HCT116 (cell line): ENCODE measurements around the gene FSD1. TPM values are rescaled to one million over a fixed set of nuclear protein-coding genes. Genes with fewer than 3 reads are reported as not detected.

Source experiments
- ATAC-seq: fragments of 200-7000 bp; cut with Tn5 transposase; 2 replicates; pipeline ENCODE4 v1.9.1; 2020; ENCODE audit warnings: mild to moderate bottlenecking, moderate library complexity
- BruUV-seq: library from RNA; stranded (reverse); fragments of 400-500 nt; replicated peaks from 2 replicates; lab custom pipeline; 2021; lab: Mats Ljungman, UMichigan
- CTCF ChIA-PET: fragments of 300-600 bp; sonication (Branson Sonifier 250); formaldehyde crosslinking; loops from one replicate; lab custom pipeline; 2021; ENCODE audit warnings: antibody characterized with exemption; lab: Charles Lee
- POLR2A ChIA-PET: fragments of 300-600, 350-600 bp; sonication (Branson Sonifier 250); formaldehyde crosslinking; loops from one replicate; lab custom pipeline; 2021; ENCODE audit warnings: antibody characterized with exemption; lab: Charles Lee
- RAD21 ChIA-PET, 2 experiments: fragments of 300-600 bp; sonication (Branson Sonifier 250); formaldehyde crosslinking; loops; one replicate each; lab custom pipeline; 2023; ENCODE audit warnings: low total read pairs in 2 of 2; ENCODE audit not compliant: uncharacterized antibody in 2 of 2, unreplicated experiment in 2 of 2, low non-redundant PET in 1 of 2; lab: Charles Lee
- DNase-seq: peaks from one replicate; pipeline ENCODE4 v3.0.0-alpha.2; 2010; ENCODE audit warnings: low read depth, low spot score
- H2AFZ ChIP-seq: fragments of 200-600 bp; shearing (Covaris generic), sonication (generic); 2 replicates; pipeline ENCODE4 v1.6.1; 2017; ENCODE audit warnings: low read depth, mixed run types, mixed read lengths, antibody characterized with exemption, low read length; ENCODE audit not compliant: poor library complexity, severe bottlenecking
- H3K27ac ChIP-seq: 2 replicates; pipeline ENCODE4 v1.5.1; 2012; ENCODE audit warnings: low read depth, low read length
- H3K27me3 ChIP-seq: fragments of 200-600 bp; sonication (generic); 2 replicates; pipeline ENCODE4 v1.6.1; 2016; ENCODE audit warnings: mixed run types, low read length, mixed read lengths; ENCODE audit not compliant: insufficient read depth
- H3K36me3 ChIP-seq, 2 experiments: fragments of 200-500 bp in 1 of 2; fragments of 200-600 bp in 1 of 2; sonication (Bioruptor generic) in 1 of 2; sonication (generic) in 1 of 2; 2 replicates each; pipeline versions ENCODE4 v1.5.1 to v1.6.1; 2014 to 2016; ENCODE audit warnings: low read length in 2 of 2, inconsistent platforms in 1 of 2, mixed read lengths in 1 of 2, mixed run types in 1 of 2; ENCODE audit not compliant: insufficient read depth in 2 of 2, control insufficient read depth in 1 of 2
- H3K4me1 ChIP-seq, 2 experiments: fragments of 200-600 bp in 1 of 2; sonication (generic) in 1 of 2; 2 replicates each; pipeline versions ENCODE4 v1.5.1 to v1.6.1; 2012 to 2017; ENCODE audit warnings: low read length in 2 of 2, inconsistent platforms in 1 of 2, mild to moderate bottlenecking in 1 of 2, mixed read lengths in 1 of 2, mixed run types in 1 of 2, moderate library complexity in 1 of 2; ENCODE audit not compliant: insufficient read depth in 2 of 2, control insufficient read depth in 1 of 2
- H3K4me2 ChIP-seq: fragments of 200-600 bp; sonication (generic); 2 replicates; pipeline ENCODE4 v1.6.1; 2017; ENCODE audit warnings: mixed run types, low read length, mixed read lengths
- H3K4me3 ChIP-seq, 2 experiments: fragments of 200-600 bp in 1 of 2; sonication (generic) in 1 of 2; replicated peaks in 1 of 2; 2 replicates each; pipeline ENCODE4 v1.5.1; 2011 to 2016; ENCODE audit warnings: low read length in 2 of 2, control low read depth in 1 of 2, low read depth in 1 of 2, mild to moderate bottlenecking in 1 of 2, mixed read lengths in 1 of 2, mixed run types in 1 of 2
- H3K79me2 ChIP-seq: fragments of 200-600 bp; sonication (generic); 2 replicates; pipeline ENCODE4 v1.6.1; 2017; ENCODE audit warnings: mild to moderate bottlenecking, mixed run types, low read length, moderate library complexity, mixed read lengths; ENCODE audit not compliant: insufficient read depth
- H3K9ac ChIP-seq: fragments of 200-600 bp; sonication (generic); 2 replicates; pipeline ENCODE4 v1.6.1; 2016; ENCODE audit warnings: low read length, mixed read lengths
- H3K9me2 ChIP-seq: fragments of 200-600 bp; sonication (generic), shearing (Covaris generic); 2 replicates; pipeline ENCODE4 v1.6.1; 2017; ENCODE audit warnings: mixed run types, mild to moderate bottlenecking, moderate library complexity; ENCODE audit not compliant: insufficient read depth
- H3K9me3 ChIP-seq, 2 experiments: fragments of 200-500 bp in 1 of 2; fragments of 200-600 bp in 1 of 2; sonication (Bioruptor generic) in 1 of 2; sonication (generic) in 1 of 2; 2 replicates each; pipeline ENCODE4 v1.6.1; 2014 to 2017; ENCODE audit warnings: low read length in 2 of 2, mixed read lengths in 2 of 2, inconsistent platforms in 1 of 2, low read depth in 1 of 2, mild to moderate bottlenecking in 1 of 2, mixed run types in 1 of 2, moderate library complexity in 1 of 2; ENCODE audit not compliant: control insufficient read depth in 1 of 2, insufficient read depth in 1 of 2
- H4K20me1 ChIP-seq: fragments of 200-600 bp; sonication (generic), shearing (Covaris generic); 2 replicates; pipeline ENCODE4 v1.6.1; 2017; ENCODE audit warnings: mixed run types, mild to moderate bottlenecking, moderate library complexity; ENCODE audit not compliant: insufficient read depth
- ATF3 ChIP-seq: IDR thresholded peaks from 2 replicates; pipeline ENCODE4 v1.6.1; 2012
- CBX3 ChIP-seq: IDR thresholded peaks from 2 replicates; pipeline ENCODE4 v1.6.1; 2012; ENCODE audit warnings: low read depth
- EGR1 ChIP-seq: IDR thresholded peaks from 2 replicates; pipeline ENCODE4 v1.6.1; 2012; ENCODE audit warnings: low read depth
- ELF1 ChIP-seq: IDR thresholded peaks from 2 replicates; pipeline ENCODE4 v1.6.1; 2012; ENCODE audit warnings: low read depth, borderline replicate concordance
- EZH2 ChIP-seq: fragments of 200-600 bp; sonication (generic); IDR thresholded peaks from 2 replicates; pipeline ENCODE4 v1.6.1; 2017; ENCODE audit warnings: antibody characterized with exemption, mixed run types
- FOSL1 ChIP-seq: IDR thresholded peaks from 2 replicates; pipeline ENCODE4 v1.6.1; 2012; ENCODE audit warnings: low read depth
- JUND ChIP-seq: IDR thresholded peaks from 2 replicates; pipeline ENCODE4 v1.6.1; 2012
- POLR2A ChIP-seq: IDR thresholded peaks from 2 replicates; pipeline ENCODE4 v1.7.0; 2011; ENCODE audit warnings: borderline replicate concordance; ENCODE audit not compliant: insufficient read depth, insufficient read length; ENCODE audit errors: extremely low read depth
- POLR2AphosphoS5 ChIP-seq: IDR thresholded peaks from 2 replicates; pipeline ENCODE4 v1.6.1; 2011; ENCODE audit warnings: mild to moderate bottlenecking, low read depth, low read length, moderate library complexity
- RAD21 ChIP-seq: IDR thresholded peaks from 2 replicates; pipeline ENCODE4 v1.6.1; 2012; ENCODE audit warnings: low read depth, mild to moderate bottlenecking
- REST ChIP-seq: IDR thresholded peaks from 2 replicates; pipeline ENCODE4 v1.6.1; 2012; ENCODE audit warnings: low read depth
- SIN3A ChIP-seq: IDR thresholded peaks from 2 replicates; pipeline ENCODE4 v1.6.1; 2012; ENCODE audit warnings: low read depth
- SP1 ChIP-seq: IDR thresholded peaks from 2 replicates; pipeline ENCODE4 v1.6.1; 2012; ENCODE audit warnings: low read depth
- YY1 ChIP-seq: IDR thresholded peaks from 2 replicates; pipeline ENCODE4 v1.6.1; 2011; ENCODE audit warnings: low read length, low read depth, moderate library complexity, mild to moderate bottlenecking; ENCODE audit not compliant: insufficient replicate concordance; ENCODE audit errors: extremely low read depth
- ZBTB33 ChIP-seq: IDR thresholded peaks from 2 replicates; pipeline ENCODE4 v1.6.1; 2011; ENCODE audit warnings: mild to moderate bottlenecking, low read length, moderate library complexity; ENCODE audit not compliant: insufficient replicate concordance; ENCODE audit errors: extremely low read depth
- ZFX ChIP-seq: fragments of 450-650 bp; IDR thresholded peaks from 2 replicates; pipeline ENCODE4 v1.6.1; 2017
- ZNF274 ChIP-seq: fragments of 200-500 bp; sonication (Bioruptor generic); IDR thresholded peaks from 2 replicates; pipeline ENCODE4 v1.6.1; 2014; ENCODE audit warnings: mild to moderate bottlenecking, low read depth, low read length, inconsistent platforms
- intact Hi-C: fragments of 100-400 bp; cut with micrococcal nuclease; formaldehyde crosslinking; loops from 2 replicates; pipeline ENCODE4 v1.10.0; 2022
- total RNA-seq: library from RNA; stranded (reverse); gene quantifications from one replicate; pipeline ENCODE4 v1.2.1, GENCODE V29; 2021; ENCODE audit not compliant: unreplicated experiment
- TF ChIP-seq, protein P1 (sequence below): IDR thresholded peaks from 2 replicates; pipeline ENCODE4 v1.6.1; 2012

Gene FSD1
- total RNA-seq, 1 experiment from 2014 or later = 20.1 TPM

GRCh38 chr19:4320419-4320818, 16.0 kb downstream of the FSD1 start:
- POLR2A ChIA-PET = interaction anchor here (2.8 kb wide), 1 partner anchor 23 kb away, joined by 11 read pairs; the partner anchor contains the start of gene MPND
- Histone ChIP-seq H3K27ac (no peak overlapping the region), H3K9me2 (no peaks in the 10 kb centered on the region), H3K9ac (no peak overlapping the region), H3K27me3 (no peaks in the 10 kb centered on the region), H3K79me2 (no peaks in the 10 kb centered on the region), H4K20me1 (no peaks in the 10 kb centered on the region), H3K36me3 (no peaks in the 10 kb centered on the region), H3K4me1 (no peaks in the 10 kb centered on the region), H3K4me3 (no peak overlapping the region), H3K4me2 (no peak overlapping the region), H3K9me3 (no peaks in the 10 kb centered on the region), H2AFZ (no peak overlapping the region)
- CTCF ChIA-PET = no interaction called here
- DNase-seq = no peak
- TF ChIP-seq ATF3 = no peak
- TF ChIP-seq RAD21 = no peak
- TF ChIP-seq ZNF274 = no peak
- TF ChIP-seq ZBTB33 = no peak
- TF ChIP-seq, protein P1, sequence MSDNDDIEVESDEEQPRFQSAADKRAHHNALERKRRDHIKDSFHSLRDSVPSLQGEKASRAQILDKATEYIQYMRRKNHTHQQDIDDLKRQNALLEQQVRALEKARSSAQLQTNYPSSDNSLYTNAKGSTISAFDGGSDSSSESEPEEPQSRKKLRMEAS = no peak
- TF ChIP-seq ZFX = no peak
- TF ChIP-seq REST = no peak
- no peak for TF ChIP-seq POLR2AphosphoS5
- no peak for TF ChIP-seq ELF1
- TF ChIP-seq EGR1 = no peak
- no peak for TF ChIP-seq JUND
- no peak for TF ChIP-seq SP1
- no peak for TF ChIP-seq POLR2A
- no peak for TF ChIP-seq SIN3A
- no peak for TF ChIP-seq EZH2
- no peak for TF ChIP-seq CBX3
- TF ChIP-seq FOSL1 = no peak
- TF ChIP-seq YY1 = no peak
- no peak for ATAC-seq
- no TSS peak for BruUV-seq
- RAD21 ChIA-PET = no interaction called here
- intact Hi-C loops = no loop called here
